ENCODE data around the gene SVOPL. TPM values are rescaled to one million over a fixed set of nuclear protein-coding genes. Genes with fewer than 3 reads are reported as not detected.
"Not testable (repeated sequence)": the region's sequence is repeated elsewhere in the genome, so short reads cannot be mapped to it uniquely, and the experiment has no call there.

The SVOPL gene
- total and polyA plus RNA-seq, 5 donors: not detected

DNA sequence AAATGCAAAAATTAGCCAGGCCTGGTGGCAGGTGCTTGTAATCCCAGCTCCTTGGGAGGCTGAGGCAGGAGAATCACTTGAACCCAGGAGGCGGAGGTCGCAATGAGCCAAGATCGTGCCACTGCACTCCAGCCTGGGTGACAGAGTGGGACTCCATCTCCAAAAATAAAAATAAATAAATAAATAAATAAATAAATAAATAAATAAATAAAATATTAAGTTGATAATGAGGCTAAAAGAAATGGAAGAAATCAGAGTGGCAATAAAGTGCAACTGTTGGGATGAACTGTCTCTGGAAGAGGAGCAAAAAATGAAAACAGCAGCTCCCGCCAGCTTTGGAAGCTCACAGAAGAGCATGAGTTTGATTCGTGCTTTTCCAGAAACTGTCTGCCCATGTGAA, 30.6 kb upstream of the SVOPL start:
- H3K4me3 ChIP-seq (ENCODE audit: low read length); DNase-seq; ATAC-seq; H3K9me3 ChIP-seq (ENCODE audit: control insufficient read depth, low read length); H3K27ac ChIP-seq (ENCODE audit: low read length); H3K27me3 ChIP-seq (ENCODE audit: control insufficient read depth, insufficient read depth); H3K4me1 ChIP-seq (ENCODE audit: control insufficient read depth, insufficient read depth, low read length); intact Hi-C loops (cut with DNase I): not testable (repeated sequence)
- 91% methylated on average over 5 of the region's 5 CpGs for WGBS

DNA sequence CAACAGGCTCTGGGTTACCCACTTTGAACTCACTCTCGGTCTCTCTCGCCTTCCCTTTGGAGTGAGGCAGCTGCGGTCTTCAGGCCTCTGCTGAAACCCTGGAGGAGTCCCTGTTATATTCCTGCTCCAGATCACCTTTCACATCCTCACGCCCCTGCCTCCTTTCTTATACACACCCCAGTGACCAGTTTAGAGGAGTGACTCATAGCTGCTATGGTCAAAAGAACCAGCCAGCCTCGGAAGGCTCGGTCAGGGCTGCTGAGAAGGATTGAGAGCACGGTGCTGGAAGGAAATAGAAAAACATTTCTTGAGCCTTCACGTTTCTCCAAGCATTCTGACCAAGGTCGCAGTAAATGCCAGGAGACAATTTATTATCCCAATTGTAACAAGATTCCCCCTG, 28.3 kb upstream of the SVOPL start:
- H3K4me1 ChIP-seq (ENCODE audit: control insufficient read depth, insufficient read depth, low read length): no peaks in the 10 kb centered on the region
- ATAC-seq (no peak), DNase-seq (no peak)
- WGBS: 90% methylated on average over 9 of the region's 9 CpGs
- H3K27ac ChIP-seq (ENCODE audit: low read length): no peak overlapping the region
- H3K27me3 ChIP-seq (ENCODE audit: control insufficient read depth, insufficient read depth): no peaks in the 10 kb centered on the region
- no peaks in the 10 kb centered on the region for H3K9me3 ChIP-seq (ENCODE audit: control insufficient read depth, low read length)
- intact Hi-C loops (cut with DNase I): no loop called here
- H3K4me3 ChIP-seq (ENCODE audit: low read length): no peak overlapping the region

DNA sequence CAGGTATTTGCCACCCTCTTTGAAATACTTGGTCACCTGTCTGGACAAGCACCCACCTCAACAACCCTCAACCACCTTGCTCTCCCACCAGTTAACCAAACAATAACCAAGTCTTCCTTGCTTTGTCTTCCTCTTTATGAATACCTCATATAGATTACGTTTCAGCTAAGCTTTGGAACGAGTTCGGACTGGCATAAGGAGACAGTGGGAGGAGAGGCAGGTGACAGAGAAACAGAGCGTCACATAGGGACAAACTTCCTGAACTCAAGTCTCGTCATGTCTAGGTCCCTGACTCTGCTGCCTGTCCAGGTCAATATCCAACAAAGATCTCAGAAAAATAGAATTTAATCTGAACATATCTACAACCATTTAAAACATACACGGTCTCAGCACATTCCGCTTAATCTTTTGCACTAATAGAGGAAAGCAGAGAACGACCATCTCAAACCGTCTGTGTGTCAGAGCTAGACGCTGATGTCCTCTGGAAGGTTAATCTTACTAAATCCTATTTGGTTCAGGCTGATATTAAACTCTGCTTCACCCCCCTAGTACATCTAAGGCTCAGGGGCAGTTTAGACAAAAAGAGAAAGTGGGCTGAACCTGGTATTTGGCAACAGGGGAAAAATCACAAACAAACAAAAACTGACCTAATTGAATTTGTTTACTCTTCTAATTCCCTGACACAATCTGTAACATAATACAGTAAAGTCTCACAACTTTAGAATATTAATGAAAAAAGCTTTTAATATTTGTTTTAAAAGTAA, 26.4 kb upstream of the SVOPL start:
- 75% methylated on average over 10 of the region's 10 CpGs for WGBS

DNA sequence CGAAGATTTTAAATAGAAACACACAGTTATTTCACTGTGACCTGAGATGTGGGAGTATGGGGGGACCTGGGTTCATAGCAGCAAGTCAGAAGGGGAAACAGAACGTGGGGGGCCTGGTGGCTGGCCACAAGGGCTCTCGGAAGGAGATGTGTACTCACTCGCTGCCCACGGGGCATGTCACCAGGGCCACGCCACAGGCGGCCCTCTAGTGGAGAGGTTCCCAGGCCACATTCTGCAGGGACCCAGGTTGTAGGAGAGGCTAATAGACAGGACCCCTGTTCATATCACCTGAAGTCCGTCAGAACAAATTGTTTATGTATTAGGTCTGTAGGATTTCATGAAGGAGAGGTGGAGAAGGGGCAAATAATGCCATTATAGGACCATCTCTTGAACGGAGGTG, 25.1 kb upstream of the SVOPL start:
- WGBS: 77% methylated on average over 9 of the region's 9 CpGs
- no peaks in the 10 kb centered on the region for H3K27me3 ChIP-seq (ENCODE audit: control insufficient read depth, insufficient read depth)
- H3K4me1 ChIP-seq (ENCODE audit: control insufficient read depth, insufficient read depth, low read length): no peaks in the 10 kb centered on the region
- no peak for DNase-seq
- H3K27ac ChIP-seq (ENCODE audit: low read length): no peak overlapping the region
- no peaks in the 10 kb centered on the region for H3K9me3 ChIP-seq (ENCODE audit: control insufficient read depth, low read length)
- no peak for ATAC-seq
- intact Hi-C loops (cut with DNase I): no loop called here
- H3K4me3 ChIP-seq (ENCODE audit: low read length): no peak overlapping the region

More for the DNA sequence above, 26.4 kb upstream of the SVOPL start:
- intact Hi-C loops (cut with DNase I): no loop called here
- DNase-seq (no peak), ATAC-seq (no peak)
- H3K4me3 ChIP-seq (ENCODE audit: low read length): no peak overlapping the region
- H3K27ac ChIP-seq (ENCODE audit: low read length): no peak overlapping the region
- no peaks in the 10 kb centered on the region for H3K4me1 ChIP-seq (ENCODE audit: control insufficient read depth, insufficient read depth, low read length)
- no peaks in the 10 kb centered on the region for H3K27me3 ChIP-seq (ENCODE audit: control insufficient read depth, insufficient read depth)
- H3K9me3 ChIP-seq (ENCODE audit: control insufficient read depth, low read length): no peaks in the 10 kb centered on the region

DNA sequence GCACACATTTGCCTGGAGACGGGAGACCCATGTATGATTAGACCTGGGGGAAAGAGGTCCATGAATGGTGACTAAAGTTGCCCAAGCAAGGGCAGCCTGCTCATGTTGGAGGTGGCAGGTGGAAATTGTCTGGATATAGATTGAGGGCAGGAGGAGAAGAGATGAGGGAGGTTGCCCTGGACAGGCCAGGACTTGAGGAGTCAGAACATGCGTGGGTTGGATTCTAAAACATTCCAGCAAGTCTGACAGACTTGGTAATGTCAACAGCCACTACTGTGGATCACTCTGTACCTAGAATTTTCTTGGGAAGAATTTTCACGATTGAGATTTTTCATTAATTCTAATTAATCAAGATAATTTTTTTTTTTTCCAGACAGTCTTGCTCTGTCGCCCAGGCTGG, 19.1 kb upstream of the SVOPL start:
- Histone ChIP-seq H3K27ac (ENCODE audit: low read length) (no peak overlapping the region), H3K27me3 (ENCODE audit: control insufficient read depth, insufficient read depth) (no peaks in the 10 kb centered on the region), H3K4me1 (ENCODE audit: control insufficient read depth, insufficient read depth, low read length) (no peaks in the 10 kb centered on the region), H3K9me3 (ENCODE audit: control insufficient read depth, low read length) (no peaks in the 10 kb centered on the region), H3K4me3 (ENCODE audit: low read length) (no peak overlapping the region)
- ATAC-seq (no peak), DNase-seq (no peak)
- intact Hi-C loops (cut with DNase I): no loop called here
- WGBS: 82% methylated on average over 4 of the region's 4 CpGs

DNA sequence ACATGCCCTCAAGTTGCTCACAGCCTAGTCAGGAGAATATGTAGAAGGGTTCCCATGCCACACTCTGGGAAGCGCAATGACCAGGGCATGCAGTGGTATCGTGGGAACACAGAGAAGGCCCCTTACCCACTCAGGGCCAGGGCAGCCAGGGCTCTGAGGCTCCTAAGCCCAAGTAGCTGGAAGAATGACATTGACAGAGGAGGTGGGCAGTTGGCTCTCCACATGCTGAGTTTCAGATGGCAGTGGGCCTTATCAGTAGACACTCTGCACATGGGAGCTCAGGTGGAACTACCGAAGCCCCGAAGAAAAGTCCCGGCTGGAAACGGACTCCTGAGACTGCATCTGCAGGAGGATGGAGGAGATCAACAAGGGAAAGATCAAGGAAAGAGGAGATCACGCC, 15.7 kb upstream of the SVOPL start:
- H3K4me1 ChIP-seq (ENCODE audit: control insufficient read depth, insufficient read depth, low read length): no peaks in the 10 kb centered on the region
- H3K9me3 ChIP-seq (ENCODE audit: control insufficient read depth, low read length): no peaks in the 10 kb centered on the region
- intact Hi-C loops (cut with DNase I): no loop called here
- ATAC-seq: no peak
- 94% methylated on average over 7 of the region's 7 CpGs for WGBS
- no peaks in the 10 kb centered on the region for H3K27me3 ChIP-seq (ENCODE audit: control insufficient read depth, insufficient read depth)
- H3K27ac ChIP-seq (ENCODE audit: low read length): no peak overlapping the region
- no peak overlapping the region for H3K4me3 ChIP-seq (ENCODE audit: low read length)
- no peak for DNase-seq

DNA sequence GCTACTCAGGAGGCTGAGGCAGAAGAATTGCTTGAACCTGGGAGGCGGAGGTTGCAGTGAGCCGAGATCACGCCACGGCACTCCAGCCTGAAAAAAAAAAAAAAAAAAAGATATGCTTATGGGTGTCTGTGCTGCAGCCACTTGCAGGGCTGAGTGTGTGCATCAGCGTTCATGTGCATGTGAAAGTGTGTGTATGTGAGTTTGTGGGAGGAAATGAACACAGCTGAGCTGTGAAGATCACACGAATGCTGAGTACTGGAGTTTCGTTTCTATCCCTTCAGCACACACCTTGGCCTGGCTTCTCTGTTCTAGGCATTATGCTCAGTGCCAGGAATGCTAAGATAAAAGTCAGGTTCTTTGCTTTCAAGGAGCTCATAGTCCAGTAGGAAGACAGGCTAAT, 12.0 kb upstream of the SVOPL start:
- H3K27ac ChIP-seq (ENCODE audit: low read length): no peak overlapping the region
- DNase-seq: no peak
- H3K4me1 ChIP-seq (ENCODE audit: control insufficient read depth, insufficient read depth, low read length): no peaks in the 10 kb centered on the region
- H3K9me3 ChIP-seq (ENCODE audit: control insufficient read depth, low read length): no peaks in the 10 kb centered on the region
- 84% methylated on average over 7 of the region's 7 CpGs for WGBS
- no peak for ATAC-seq
- no peaks in the 10 kb centered on the region for H3K27me3 ChIP-seq (ENCODE audit: control insufficient read depth, insufficient read depth)
- intact Hi-C loops (cut with DNase I): no loop called here
- H3K4me3 ChIP-seq (ENCODE audit: low read length): no peak overlapping the region

DNA sequence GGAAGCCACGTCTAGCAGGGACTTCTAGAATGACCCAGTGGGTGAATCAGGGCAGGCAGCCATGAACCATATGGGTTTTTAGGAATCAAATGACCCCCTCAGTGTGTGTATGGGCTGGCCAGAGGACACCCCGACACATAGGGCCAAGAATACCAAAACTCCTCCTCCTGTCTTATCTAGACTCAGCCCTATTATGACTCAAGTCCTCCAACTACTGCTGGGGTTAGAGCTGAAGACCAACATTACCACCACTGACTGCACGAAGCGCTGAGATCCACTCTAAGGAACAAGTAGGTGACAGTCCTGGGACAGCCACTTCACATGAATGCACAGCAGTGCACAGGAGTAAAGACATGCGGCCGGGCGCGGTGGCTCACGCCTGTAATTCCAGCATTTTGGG, 11.5 kb upstream of the SVOPL start:
- Histone ChIP-seq H3K27ac (ENCODE audit: low read length) (no peak overlapping the region), H3K27me3 (ENCODE audit: control insufficient read depth, insufficient read depth) (no peaks in the 10 kb centered on the region), H3K4me3 (ENCODE audit: low read length) (no peak overlapping the region), H3K9me3 (ENCODE audit: control insufficient read depth, low read length) (no peaks in the 10 kb centered on the region), H3K4me1 (ENCODE audit: control insufficient read depth, insufficient read depth, low read length) (no peaks in the 10 kb centered on the region)
- ATAC-seq (no peak), DNase-seq (no peak)
- intact Hi-C loops (cut with DNase I): no loop called here
- WGBS: 92% methylated on average over 9 of the region's 9 CpGs

DNA sequence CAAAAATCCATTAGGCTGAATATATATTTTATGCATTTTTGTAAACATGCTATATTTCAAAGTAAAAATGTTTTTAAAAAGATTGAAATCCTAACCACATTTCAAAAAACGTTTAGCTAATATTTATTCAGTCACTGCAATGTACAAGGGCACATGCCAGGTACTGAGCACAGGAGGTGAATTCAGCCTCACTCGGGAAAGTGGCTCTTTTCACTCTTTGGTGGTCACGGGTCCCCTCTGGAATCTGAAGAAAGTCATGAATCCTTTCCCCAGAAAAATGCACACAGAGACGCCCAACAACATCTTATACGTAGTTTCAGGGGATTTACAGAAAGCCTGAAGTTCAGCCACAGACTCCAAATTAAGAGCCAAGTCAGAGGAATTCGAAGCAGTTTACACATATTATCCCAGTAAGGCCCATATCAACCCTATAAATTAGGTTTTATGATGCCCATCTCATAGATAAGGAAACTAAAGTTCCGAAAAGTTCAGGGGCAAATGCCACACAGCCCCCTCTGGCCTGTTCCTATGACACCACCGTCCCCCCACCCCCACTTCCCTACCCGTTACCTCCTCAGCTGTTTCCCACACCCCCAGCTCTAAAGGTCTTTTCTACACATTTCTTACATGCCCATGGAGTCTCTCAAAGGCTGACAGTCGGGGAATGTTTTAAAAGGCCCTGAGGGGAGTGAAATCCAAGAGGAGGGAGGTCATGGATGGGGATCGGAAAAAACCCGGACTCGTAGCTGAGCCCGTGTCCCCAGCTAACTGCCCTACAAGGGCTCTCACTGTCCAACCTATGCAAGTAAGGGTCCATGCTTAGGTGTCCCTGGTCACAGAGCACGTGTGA, 9.6 kb upstream of the SVOPL start:
- WGBS: 74% methylated on average over 15 of the region's 15 CpGs
- Histone ChIP-seq H3K27me3 (ENCODE audit: control insufficient read depth, insufficient read depth) (no peaks in the 10 kb centered on the region), H3K9me3 (ENCODE audit: control insufficient read depth, low read length) (no peaks in the 10 kb centered on the region), H3K27ac (ENCODE audit: low read length) (no peak overlapping the region), H3K4me1 (ENCODE audit: control insufficient read depth, insufficient read depth, low read length) (no peaks in the 10 kb centered on the region), H3K4me3 (ENCODE audit: low read length) (no peak overlapping the region)
- no peak for ATAC-seq
- no peak for DNase-seq
- intact Hi-C loops (cut with DNase I): no loop called here

DNA sequence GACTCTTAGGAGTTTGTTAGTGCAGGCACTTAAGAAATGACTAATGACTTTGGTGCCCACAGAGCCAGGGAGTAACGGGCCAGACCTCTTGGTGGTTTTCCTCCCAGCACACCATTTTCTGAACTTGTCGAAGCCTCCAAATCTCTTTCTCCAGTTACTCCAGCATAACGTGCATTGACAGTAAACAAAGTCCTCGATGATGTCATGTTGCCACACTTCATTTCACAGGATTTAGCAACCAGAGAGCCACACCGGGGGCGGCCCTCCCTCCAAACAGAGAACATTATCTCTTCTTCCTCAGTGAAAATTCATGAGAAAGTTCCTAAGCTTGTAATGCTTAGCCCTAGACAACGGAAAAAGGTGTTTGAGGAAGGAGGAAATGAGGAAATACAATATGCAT, 4.0 kb upstream of the SVOPL start:
- H3K27ac ChIP-seq (ENCODE audit: low read length): no peak overlapping the region
- no peaks in the 10 kb centered on the region for H3K9me3 ChIP-seq (ENCODE audit: control insufficient read depth, low read length)
- WGBS: 46% methylated on average over 7 of the region's 7 CpGs
- no peak for ATAC-seq
- intact Hi-C loops (cut with DNase I): no loop called here
- H3K4me3 ChIP-seq (ENCODE audit: low read length): no peak overlapping the region
- no peak for DNase-seq
- no peaks in the 10 kb centered on the region for H3K27me3 ChIP-seq (ENCODE audit: control insufficient read depth, insufficient read depth)
- no peaks in the 10 kb centered on the region for H3K4me1 ChIP-seq (ENCODE audit: control insufficient read depth, insufficient read depth, low read length)

DNA sequence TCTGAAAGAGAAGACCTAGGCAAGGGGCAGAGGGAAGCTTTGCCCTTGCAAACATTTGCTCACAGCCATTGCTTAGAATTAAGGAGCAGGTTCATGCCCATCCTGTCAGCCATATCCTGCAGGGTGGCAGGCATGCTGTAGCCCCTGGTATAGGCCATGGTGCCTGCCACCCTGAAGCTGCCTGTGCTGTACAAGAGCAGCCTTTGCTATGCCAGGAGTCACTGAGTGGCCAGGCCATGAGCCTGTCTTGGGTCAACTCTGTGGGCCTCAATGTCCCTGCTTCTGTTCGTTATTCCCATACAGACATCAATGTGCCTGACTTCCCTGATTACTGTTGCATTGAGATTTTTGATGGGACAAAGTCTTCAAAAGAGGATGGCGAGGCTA, 368 bp upstream of the SVOPL start:
- H3K9me3 ChIP-seq (ENCODE audit: control insufficient read depth, low read length): no peaks in the 10 kb centered on the region
- no peaks in the 10 kb centered on the region for H3K4me1 ChIP-seq (ENCODE audit: control insufficient read depth, insufficient read depth, low read length)
- no peaks in the 10 kb centered on the region for H3K27me3 ChIP-seq (ENCODE audit: control insufficient read depth, insufficient read depth)
- H3K4me3 ChIP-seq (ENCODE audit: low read length): no peak overlapping the region
- DNase-seq (no peak), ATAC-seq (no peak)
- intact Hi-C loops (cut with DNase I): no loop called here
- WGBS: 92% methylated on average over 2 of the region's 2 CpGs
- H3K27ac ChIP-seq (ENCODE audit: low read length): no peak overlapping the region
